MM.1S (cell line): ENCODE results near the gene KRIT1.

Experiments
- DNase-seq: peaks from one replicate; pipeline ENCODE4 v3.0.0-alpha.2; 2015
- H2AFZ ChIP-seq: fragments of 300-600 bp; sonication (generic); 2 replicates; pipeline ENCODE4 v1.6.0; 2016; ENCODE audit warnings: antibody characterized with exemption, low read length
- H3F3A ChIP-seq: fragments of 300-600 bp; sonication (generic); 2 replicates; pipeline ENCODE4 v1.6.1; 2016; ENCODE audit warnings: mild to moderate bottlenecking, antibody characterized with exemption, low read length, moderate library complexity, mixed read lengths; ENCODE audit not compliant: insufficient read depth
- H3K27ac ChIP-seq: fragments of 300-600 bp; sonication (generic); 2 replicates; pipeline ENCODE4 v1.5.1; 2016; ENCODE audit warnings: mild to moderate bottlenecking, low read length
- H3K27me3 ChIP-seq: fragments of 300-600 bp; sonication (generic); replicated peaks from 2 replicates; pipeline ENCODE4 v1.6.0; 2016; ENCODE audit warnings: low read length; ENCODE audit not compliant: insufficient read depth
- H3K36me3 ChIP-seq: fragments of 300-600 bp; sonication (generic); replicated peaks from 2 replicates; pipeline ENCODE4 v1.6.1; 2016; ENCODE audit warnings: mild to moderate bottlenecking, low read length, mixed read lengths; ENCODE audit not compliant: insufficient read depth
- H3K4me1 ChIP-seq: fragments of 300-600 bp; sonication (generic); 2 replicates; pipeline ENCODE4 v1.6.1; 2016; ENCODE audit warnings: low read length, mixed read lengths
- H3K4me2 ChIP-seq: fragments of 300-600 bp; sonication (generic); 2 replicates; pipeline ENCODE4 v1.6.0; 2016; ENCODE audit warnings: low read depth, low read length
- H3K4me3 ChIP-seq: fragments of 300-600 bp; sonication (generic); 2 replicates; pipeline ENCODE4 v1.5.1; 2016; ENCODE audit warnings: low read length, mixed read lengths
- H3K79me2 ChIP-seq: fragments of 300-600 bp; sonication (generic); 2 replicates; pipeline ENCODE4 v1.6.1; 2016; ENCODE audit warnings: mixed run types, low read length, mixed read lengths
- H3K9ac ChIP-seq: fragments of 300-600 bp; sonication (generic); 2 replicates; pipeline ENCODE4 v1.6.1; 2016; ENCODE audit warnings: low read length, mixed read lengths
- H3K9me2 ChIP-seq: fragments of 300-600 bp; sonication (generic); replicated peaks from 2 replicates; pipeline ENCODE4 v1.6.1; 2016; ENCODE audit warnings: mild to moderate bottlenecking, low read length, mixed read lengths; ENCODE audit not compliant: insufficient read depth
- H3K9me3 ChIP-seq: fragments of 300-600 bp; sonication (generic); replicated peaks from 2 replicates; pipeline ENCODE4 v1.6.1; 2016; ENCODE audit warnings: mild to moderate bottlenecking, low read length, mixed read lengths; ENCODE audit not compliant: insufficient read depth
- H4K20me1 ChIP-seq: fragments of 300-600 bp; sonication (generic); 2 replicates; pipeline ENCODE4 v1.6.1; 2016; ENCODE audit warnings: mild to moderate bottlenecking, low read length, moderate library complexity, mixed read lengths; ENCODE audit not compliant: insufficient read depth
- CTCF ChIP-seq: fragments of 300-600 bp; sonication (generic); IDR thresholded peaks from 2 replicates; pipeline ENCODE4 v1.5.1; 2016; ENCODE audit warnings: antibody characterized with exemption, low read length, mixed read lengths
- EZH2 ChIP-seq: fragments of 300-600 bp; sonication (generic); optimal IDR thresholded peaks from 2 replicates; pipeline ENCODE3; 2017; ENCODE audit warnings: low read depth, mild to moderate bottlenecking, antibody characterized with exemption, low read length, mixed read lengths
- EZH2phosphoT487 ChIP-seq: fragments of 300-600 bp; sonication (generic); IDR thresholded peaks from 2 replicates; pipeline ENCODE4 v1.6.1; 2018; ENCODE audit warnings: antibody characterized with exemption, low read length

Gene KRIT1

GRCh38 chr7:92221766-92222165, 23.9 kb downstream of the KRIT1 start:
- no peak for DNase-seq
- Histone ChIP-seq H3K27me3 (no peaks in the 10 kb centered on the region), H3K9ac (no peak overlapping the region), H3K79me2 (no peaks in the 10 kb centered on the region), H3K9me3 (no peaks in the 10 kb centered on the region), H3K27ac (no peak overlapping the region), H3K4me3 (no peak overlapping the region), H2AFZ (no peak overlapping the region), H3K36me3 (peaks cover 13% of the 10 kb centered on the region; the same call in 1 of the 2 replicates), H4K20me1 (no peaks in the 10 kb centered on the region), H3F3A (no peaks in the 10 kb centered on the region; the same call in 1 of the 2 replicates), H3K4me2 (no peak overlapping the region), H3K4me1 (no peaks in the 10 kb centered on the region), H3K9me2 (no peaks in the 10 kb centered on the region)
- TF ChIP-seq CTCF (no peak), EZH2 (no peak), EZH2phosphoT487 (no peak)

- no peaks in the 10 kb centered on the region for H3K79me2 ChIP-seq
- H3K9ac ChIP-seq = no peak overlapping the region
- no peak overlapping the region for H3K27ac ChIP-seq
- H4K20me1 ChIP-seq = no peaks in the 10 kb centered on the region
- H3K27me3 ChIP-seq = no peaks in the 10 kb centered on the region
- no peak for TF ChIP-seq EZH2phosphoT487
- H3K4me3 ChIP-seq = no peak overlapping the region
- H3K36me3 ChIP-seq = no peaks in the 10 kb centered on the region; the same call in 1 of the 2 replicates
- H3K4me1 ChIP-seq = no peaks in the 10 kb centered on the region
- H3K4me2 ChIP-seq = no peak overlapping the region
- H3F3A ChIP-seq = no peaks in the 10 kb centered on the region; the same call in 1 of the 2 replicates
- no peaks in the 10 kb centered on the region for H3K9me3 ChIP-seq
- no peak overlapping the region for H2AFZ ChIP-seq
- no peak for DNase-seq
- H3K9me2 ChIP-seq = no peaks in the 10 kb centered on the region
Observed at GRCh38 chr7:92206672-92207071, 39.0 kb downstream of the KRIT1 start.

DNA sequence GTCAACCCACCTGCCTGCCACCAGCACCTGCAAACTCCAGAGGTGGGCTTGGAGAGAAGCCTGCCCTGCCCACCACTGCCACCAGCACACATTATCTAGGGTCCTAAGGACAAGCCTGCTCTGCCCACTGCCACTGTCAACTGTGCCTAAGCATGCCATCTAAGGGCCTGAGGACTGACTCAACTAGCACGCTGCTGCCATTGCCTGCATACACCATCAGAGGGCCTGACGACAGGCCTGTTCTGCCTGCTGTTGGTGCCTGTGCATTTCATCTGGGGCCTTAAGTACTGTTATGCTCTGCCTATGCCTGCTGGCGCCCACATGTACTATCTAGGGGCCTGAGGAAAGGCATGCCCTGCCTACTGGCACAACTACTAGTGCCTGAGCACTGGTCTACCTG, 39.7 kb downstream of the KRIT1 start:
- H3K36me3 ChIP-seq = no peaks in the 10 kb centered on the region; the same call in 1 of the 2 replicates
- no peaks in the 10 kb centered on the region for H3K9me3 ChIP-seq
- no peak overlapping the region for H2AFZ ChIP-seq
- no peaks in the 10 kb centered on the region for H3K4me1 ChIP-seq
- H3F3A ChIP-seq = no peaks in the 10 kb centered on the region; the same call in 1 of the 2 replicates
- no peak overlapping the region for H3K4me2 ChIP-seq
- no peak for TF ChIP-seq EZH2phosphoT487
- no peak for TF ChIP-seq EZH2
- no peak for TF ChIP-seq CTCF
- H3K27ac ChIP-seq = no peak overlapping the region
- H3K27me3 ChIP-seq = no peaks in the 10 kb centered on the region
- no peak for DNase-seq
- no peaks in the 10 kb centered on the region for H4K20me1 ChIP-seq
- H3K9ac ChIP-seq = no peak overlapping the region
- no peaks in the 10 kb centered on the region for H3K79me2 ChIP-seq
- no peaks in the 10 kb centered on the region for H3K9me2 ChIP-seq
- H3K4me3 ChIP-seq = no peak overlapping the region

DNA sequence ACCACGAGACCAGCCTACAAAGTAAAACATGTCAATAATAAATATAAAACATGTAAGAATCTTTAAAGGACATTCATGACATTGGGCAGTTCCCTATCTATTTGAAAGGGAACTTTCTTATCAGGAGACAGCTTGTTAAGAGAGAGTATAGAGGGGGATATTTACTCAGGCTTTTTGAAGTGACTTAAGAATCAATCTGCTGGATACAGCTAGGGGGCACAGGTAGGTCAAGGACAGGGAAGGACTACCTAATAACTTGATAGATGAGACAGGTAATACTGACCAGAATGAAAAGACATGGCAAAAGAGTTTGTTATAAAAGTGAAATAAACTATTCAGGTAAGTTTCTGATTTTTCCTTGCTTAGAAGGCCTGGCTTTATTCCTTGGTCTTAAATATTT, 44.9 kb downstream of the KRIT1 start:
- TF ChIP-seq CTCF = no peak
- no peak for TF ChIP-seq EZH2
- Histone ChIP-seq H3K9me3 (no peaks in the 10 kb centered on the region), H3K4me1 (no peaks in the 10 kb centered on the region), H3K36me3 (no peaks in the 10 kb centered on the region; the same call in 1 of the 2 replicates), H3K9me2 (no peaks in the 10 kb centered on the region), H3K79me2 (no peaks in the 10 kb centered on the region), H3K4me2 (no peak overlapping the region), H4K20me1 (no peaks in the 10 kb centered on the region), H3K9ac (no peak overlapping the region), H3K27me3 (no peaks in the 10 kb centered on the region), H3F3A (no peaks in the 10 kb centered on the region; the same call in 1 of the 2 replicates), H3K4me3 (no peak overlapping the region), H2AFZ (no peak overlapping the region), H3K27ac (no peak overlapping the region)
- no peak for DNase-seq
